Kidney (tissue), 14 donors: ENCODE results near the gene VENTX. TPM values are rescaled to one million over a fixed set of nuclear protein-coding genes. Genes with fewer than 3 reads are reported as not detected.

Experiments
- DNase-seq, 5 donors: peaks; one replicate each; pipeline ENCODE4 v3.0.0-alpha.2; 2013 to 2020
- FAIRE-seq: peaks from 2 replicates; lab custom pipeline; 2012; peaks lifted over from hg19 to GRCh38; lab: Jason Lieb, UNC
- H3K27ac ChIP-seq, 2 donors: one replicate each; pipeline ENCODE4 v1.7.0; 2013; ENCODE audit warnings: low read depth in 2 of 2, low read length in 2 of 2, inconsistent platforms in 1 of 2
- H3K27me3 ChIP-seq: one replicate; pipeline ENCODE4 v1.7.1; 2013; ENCODE audit warnings: low read length, inconsistent platforms; ENCODE audit not compliant: control insufficient read depth, insufficient read depth
- H3K36me3 ChIP-seq, 3 donors: one replicate each; pipeline versions ENCODE4 v1.7.0 to v1.7.1; 2013; ENCODE audit warnings: low read length in 3 of 3, control low read depth in 1 of 3, inconsistent platforms in 1 of 3; ENCODE audit not compliant: insufficient read depth in 3 of 3, control insufficient read depth in 2 of 3
- H3K4me1 ChIP-seq, 3 donors: one replicate each; pipeline versions ENCODE4 v1.7.0 to v1.7.1; 2013; ENCODE audit warnings: low read length in 3 of 3, inconsistent platforms in 1 of 3, low read depth in 1 of 3; ENCODE audit not compliant: control insufficient read depth in 2 of 3, insufficient read depth in 2 of 3
- H3K4me3 ChIP-seq, 3 donors: one replicate each; pipeline versions ENCODE4 v1.7.0 to v1.8.1; 2013; ENCODE audit warnings: low read length in 3 of 3, control low read depth in 1 of 3, inconsistent platforms in 1 of 3
- H3K9ac ChIP-seq, 3 donors: one replicate each; pipeline versions ENCODE4 v1.7.0 to v1.7.1; 2013; ENCODE audit warnings: low read length in 3 of 3, control low read depth in 1 of 3, inconsistent platforms in 1 of 3
- H3K9me3 ChIP-seq, 3 donors: one replicate each; pipeline versions ENCODE4 v1.7.0 to v1.7.1; 2013; ENCODE audit warnings: low read length in 3 of 3, control low read depth in 1 of 3, inconsistent platforms in 1 of 3; ENCODE audit not compliant: control insufficient read depth in 2 of 3, insufficient read depth in 1 of 3
- CTCF ChIP-seq: IDR thresholded peaks from 3 replicates; pipeline ENCODE4 v1.5.1; 2012; ENCODE audit warnings: mild to moderate bottlenecking, moderate library complexity, borderline replicate concordance; ENCODE audit not compliant: insufficient read depth; ENCODE audit errors: extremely low read depth
- intact Hi-C: fragments of 100-400 bp; cut with DNase I; formaldehyde crosslinking; loops from one replicate; pipeline ENCODE4 v1.11.1; 2022
- polyA plus RNA-seq: library from polyadenylated mRNA; stranded (reverse); fragments of 350-450 nt; fragmentation: Illumina TruSeq; extraction: RNeasy Lipid Tissue Mini Kit (QIAGEN cat#74804); gene quantifications from one replicate; pipeline ENCODE4 v1.2.3, GENCODE V29; 2014; ENCODE audit warnings: low read depth, low replicate concordance; ENCODE audit not compliant: insufficient read depth
- total RNA-seq: library from RNA; stranded (reverse); fragmentation: NEBNext Ultra II Directional; extraction: Animal tissue kit (Norgen Biotek cat#: 25700); gene quantifications from one replicate; pipeline ENCODE4 v1.2.1, GENCODE V29; 2021
- donor health status: control.
- donor health status: control.
- donor health status: control.
- donor health status: control.
- donor health status: control.
- donor health status: DM: yes; HTN: yes; CAD: no.
- donor health status: Normal renal cell carcinoma (clear cell type).

The VENTX gene
- total and polyA plus RNA-seq, 2 donors from 2014 or later: 0.39 to 3.3 TPM

- no peaks in the 10 kb centered on the region for H3K9me3 ChIP-seq
Observed at GRCh38 chr10:133273534-133274143, 36.0 kb downstream of the VENTX start.

GRCh38 chr10:133274751-133275683, 37.4 kb downstream of the VENTX start:
- TF ChIP-seq CTCF: no peak
- Histone ChIP-seq H3K27me3 (no peaks in the 10 kb centered on the region), H3K9ac (no peak overlapping the region), H3K4me3 (no peak overlapping the region), H3K9me3 (no peaks in the 10 kb centered on the region), H3K4me1 (no peaks in the 10 kb centered on the region), H3K36me3 (peaks cover 0 to 3% (median 3%) of the 10 kb centered on the region in 3 donors), H3K27ac (no peak overlapping the region)
- FAIRE-seq (no peak), DNase-seq (peak in 4 of 5 donors; percentile 3 to 79 (median 39))
- intact Hi-C loops: no loop called here

More at GRCh38 chr10:133273534-133274143, 36.0 kb downstream of the VENTX start:
- intact Hi-C loops: no loop called here
- DNase-seq: peak in 2 of 5 donors; percentile 45 to 75
- Histone ChIP-seq H3K4me3 (no peak overlapping the region), H3K27me3 (no peaks in the 10 kb centered on the region), H3K27ac (no peak overlapping the region), H3K4me1 (no peaks in the 10 kb centered on the region), H3K9ac (no peak overlapping the region), H3K36me3 (no peaks in the 10 kb centered on the region)
- no peak for FAIRE-seq
- no peak for TF ChIP-seq CTCF

- Histone ChIP-seq H3K9ac (no peak overlapping the region), H3K27me3 (no peaks in the 10 kb centered on the region), H3K27ac (no peak overlapping the region), H3K4me3 (no peak overlapping the region), H3K36me3 (peaks cover 0 to 8% (median 3%) of the 10 kb centered on the region in 3 donors), H3K9me3 (no peaks in the 10 kb centered on the region), H3K4me1 (no peaks in the 10 kb centered on the region)
- no peak for TF ChIP-seq CTCF
- DNase-seq (peak in 4 of 5 donors; percentile 4 to 71 (median 36)), FAIRE-seq (no peak)
- intact Hi-C loops: no loop called here
Observed at GRCh38 chr10:133275684-133276092, 38.0 kb downstream of the VENTX start.
